ENCODE results near the gene AFTPH.
"Not testable (repeated sequence)": the region's sequence is repeated elsewhere in the genome, so short reads cannot be mapped to it uniquely, and the experiment has no call there.

The AFTPH gene

GRCh38 chr2:64501946-64502345 lies 22.2 kb upstream of the AFTPH start:
- peak; percentile 53 for DNase-seq

DNA sequence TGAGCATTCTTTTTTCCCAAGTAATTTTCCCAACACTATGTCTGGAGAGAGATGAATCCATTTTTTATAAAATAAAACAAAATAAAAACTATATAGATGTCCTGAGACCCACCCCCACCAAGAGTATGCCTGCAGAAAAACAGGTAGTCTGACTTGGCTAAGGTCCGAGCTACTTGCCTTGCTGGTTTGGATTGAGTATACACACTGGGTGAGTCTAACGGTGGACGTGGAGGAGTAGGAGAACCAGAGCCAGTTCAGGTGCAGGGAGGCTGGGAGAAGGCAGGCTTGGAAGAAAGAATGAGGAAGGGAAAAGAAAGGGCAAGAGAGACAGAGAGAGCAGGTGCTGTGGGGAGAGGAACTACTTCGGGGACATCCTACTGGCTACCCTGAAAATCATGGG lies 21.3 kb upstream of the AFTPH start:
- no peak for DNase-seq

GRCh38 chr2:64504774-64505720 lies 19.1 kb upstream of the AFTPH start:
- DNase-seq, result peak; percentile 80

DNA sequence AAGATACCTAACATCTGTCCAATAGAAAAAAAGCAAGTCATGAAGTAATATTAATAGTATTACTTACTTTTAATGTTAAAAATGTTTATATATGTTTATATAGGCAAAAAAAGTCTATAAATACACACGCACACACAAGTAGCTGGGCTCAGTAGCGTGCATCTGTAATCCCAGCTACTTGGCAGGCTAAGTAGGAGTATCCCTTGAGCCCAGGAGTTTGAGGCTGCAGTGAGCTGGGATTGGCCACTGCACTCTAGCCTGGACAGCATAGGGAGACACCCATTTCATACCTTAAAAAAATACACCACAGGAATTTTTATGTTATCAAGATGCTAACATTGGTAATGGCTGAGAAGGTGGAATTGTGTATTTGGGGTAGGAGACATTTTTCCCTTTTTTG lies 17.4 kb upstream of the AFTPH start:
- DNase-seq, result no peak

GRCh38 chr2:64514008-64514407 lies 10.1 kb upstream of the AFTPH start:
- DNase-seq, result peak; percentile 30

- no peak for DNase-seq
Measured at GRCh38 chr2:64515086-64515485, 9.0 kb upstream of the AFTPH start.

GRCh38 chr2:64516651-64517510 lies 7.2 kb upstream of the AFTPH start:
- DNase-seq, result no peak

DNA sequence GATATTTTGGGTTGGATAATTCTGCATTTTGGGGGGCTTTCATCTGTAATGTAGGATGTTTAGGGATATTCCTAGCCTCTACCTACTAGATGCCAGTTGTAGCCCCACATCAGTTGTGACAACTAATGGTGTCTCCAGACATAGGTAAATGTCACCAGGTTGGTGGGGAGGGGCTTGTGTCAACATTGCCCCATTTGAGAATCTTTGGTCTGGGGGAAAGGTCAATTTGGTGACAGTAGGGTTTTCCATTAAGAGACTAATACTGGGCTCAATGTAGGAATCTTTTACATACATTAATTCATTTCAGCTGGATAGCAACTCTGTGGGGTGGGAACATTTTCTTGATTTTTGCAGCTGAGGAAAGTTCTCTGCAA lies 6.6 kb upstream of the AFTPH start:
- DNase-seq, result no peak

DNA sequence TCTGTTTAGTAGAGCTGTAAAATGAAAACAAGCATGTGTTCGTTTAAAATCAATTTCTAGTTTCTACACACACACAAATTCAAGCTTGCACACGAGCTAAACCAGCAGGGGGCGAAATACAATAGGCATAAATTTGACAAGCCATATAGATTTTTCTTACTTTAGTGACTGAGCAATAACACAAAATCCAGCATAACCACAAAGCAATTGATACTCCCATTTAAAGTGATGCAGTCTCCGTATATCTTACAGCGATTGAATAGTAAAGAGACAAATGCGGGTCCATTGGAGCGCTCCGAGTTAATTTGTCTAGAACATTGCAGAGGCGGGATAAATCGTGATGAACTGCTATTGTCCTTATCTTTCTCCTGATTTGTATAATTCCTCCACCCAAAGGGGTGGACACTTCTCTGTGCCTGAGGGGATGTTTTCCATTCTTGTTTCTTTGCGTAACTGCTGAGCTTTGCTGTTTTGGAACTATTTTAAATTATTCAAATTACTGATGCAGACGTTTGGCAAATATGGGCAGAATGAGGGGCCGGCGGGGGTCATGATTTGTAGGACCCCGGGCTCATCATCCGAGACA lies 1.2 kb upstream of the AFTPH start:
- peak; percentile 91 for DNase-seq

DNA sequence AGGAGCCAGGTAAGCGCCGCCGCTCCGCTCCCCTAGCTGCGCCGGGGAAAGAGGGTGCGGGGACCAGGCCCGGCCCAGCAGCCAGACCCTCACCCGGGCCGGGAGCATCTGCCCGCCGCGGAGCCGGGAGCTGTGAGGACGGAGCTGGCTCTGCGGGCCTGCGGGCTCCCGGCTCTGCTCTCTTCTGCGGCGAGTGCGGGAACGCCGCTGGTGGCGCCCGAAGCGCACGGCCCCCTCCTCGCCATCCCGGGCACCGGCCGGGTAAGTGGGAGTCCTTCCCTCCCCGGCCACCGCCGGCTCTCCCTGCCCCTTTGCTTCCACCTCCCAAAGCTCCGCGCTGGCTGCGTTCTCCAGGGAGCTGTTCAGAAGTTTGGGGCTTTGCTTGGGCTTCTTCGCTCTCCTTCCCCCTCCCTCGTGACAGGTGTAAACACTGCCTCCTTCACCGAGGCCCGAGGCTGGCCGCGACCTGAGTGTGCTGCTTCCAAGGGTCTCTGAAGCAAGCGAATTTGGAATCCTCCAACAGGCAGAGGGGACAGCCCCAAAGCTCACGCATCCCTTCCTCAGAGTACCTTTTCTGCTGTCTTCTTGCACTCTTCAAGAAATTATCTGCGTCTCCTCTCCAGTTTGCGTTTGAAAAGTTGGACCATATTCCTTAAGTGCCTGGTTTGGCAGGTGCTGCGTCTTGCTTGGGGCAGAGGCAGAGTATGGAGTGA lies 632 bp downstream of the AFTPH start:
- DNase-seq, result peak; percentile 29

- peak; percentile 86 for DNase-seq
Measured at GRCh38 chr2:64525317-64525613, 1.1 kb downstream of the AFTPH start.

DNA sequence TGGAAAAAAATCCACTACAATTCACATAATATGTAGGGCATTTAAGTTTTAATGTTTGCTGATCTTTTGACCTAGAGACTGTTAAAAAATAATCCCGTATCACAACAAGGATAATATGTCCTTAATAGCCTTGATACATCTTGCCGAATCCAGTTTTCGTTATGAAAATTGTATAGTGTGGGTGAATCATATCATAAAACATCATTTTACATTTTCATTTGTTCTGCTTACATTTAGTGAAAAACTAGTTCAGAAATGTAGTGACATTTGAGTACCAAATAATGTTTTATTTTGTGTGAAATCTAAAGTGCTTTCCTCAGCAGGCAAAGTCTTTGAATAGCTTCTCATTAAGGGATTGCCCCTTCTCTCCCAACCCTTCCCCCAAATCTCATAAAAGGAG lies 1.9 kb downstream of the AFTPH start:
- DNase-seq, result no peak

DNA sequence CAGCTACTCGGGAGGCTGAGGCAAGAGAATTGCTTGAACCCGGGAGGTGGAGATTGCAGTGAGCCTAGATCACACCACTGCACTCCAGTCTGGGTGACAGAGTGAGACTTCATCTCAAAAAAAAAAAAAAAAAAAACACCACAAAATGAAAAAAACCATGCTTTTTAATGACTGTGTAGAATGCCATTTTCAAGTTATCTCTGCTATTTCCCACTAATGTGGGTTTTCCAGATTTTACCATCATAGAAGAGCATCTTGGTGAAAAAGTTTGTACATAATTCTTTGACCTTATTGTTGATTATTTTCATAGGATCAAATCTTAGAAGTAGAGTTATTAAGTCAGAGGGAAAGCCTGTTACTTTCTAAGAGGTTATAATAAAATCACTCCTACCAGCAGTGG lies 6.8 kb downstream of the AFTPH start:
- DNase-seq, result not testable (repeated sequence)

GRCh38 chr2:64532030-64532429 lies 7.9 kb downstream of the AFTPH start:
- DNase-seq, result no peak

GRCh38 chr2:64533882-64534281 lies 9.8 kb downstream of the AFTPH start:
- DNase-seq, result peak; percentile 36

DNA sequence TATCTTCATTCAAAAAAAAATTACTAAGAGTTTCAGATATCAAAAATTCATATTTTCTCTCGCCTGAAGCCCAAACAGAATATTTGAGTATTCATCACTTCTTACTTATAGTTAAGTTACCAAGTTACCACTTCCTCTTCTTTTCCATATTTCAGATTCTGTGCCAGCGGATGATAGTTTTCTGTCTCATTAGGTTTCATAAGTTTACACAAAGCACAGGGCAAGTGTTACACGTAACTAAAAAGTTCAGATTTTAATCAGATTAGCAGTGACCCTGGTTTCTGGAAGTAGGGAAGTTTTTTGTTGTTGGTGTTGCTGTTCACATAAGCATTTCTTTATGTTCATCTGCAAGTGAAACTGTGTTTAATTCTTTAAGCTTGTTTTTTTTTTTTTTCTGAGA lies 10.2 kb downstream of the AFTPH start:
- DNase-seq, result peak; percentile 85

DNA sequence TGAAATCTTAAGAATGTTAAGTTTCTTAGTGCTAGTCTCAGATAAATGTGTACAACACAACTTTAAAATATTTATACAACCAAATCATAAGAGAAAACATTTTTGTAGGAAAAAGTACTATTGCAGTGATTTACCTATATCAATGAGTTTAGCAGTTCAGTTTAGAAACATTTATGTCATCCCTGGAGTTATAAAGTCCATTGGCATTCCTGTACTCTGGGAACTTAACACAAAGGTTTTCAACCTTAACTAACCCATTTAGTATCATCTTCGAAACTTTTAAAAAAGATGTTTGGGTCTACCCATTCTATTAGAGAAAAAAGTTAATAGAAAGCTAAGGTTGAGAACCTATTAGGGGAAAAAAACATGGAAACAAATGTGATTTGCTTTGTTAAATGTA lies 10.9 kb downstream of the AFTPH start:
- DNase-seq, result no peak

DNA sequence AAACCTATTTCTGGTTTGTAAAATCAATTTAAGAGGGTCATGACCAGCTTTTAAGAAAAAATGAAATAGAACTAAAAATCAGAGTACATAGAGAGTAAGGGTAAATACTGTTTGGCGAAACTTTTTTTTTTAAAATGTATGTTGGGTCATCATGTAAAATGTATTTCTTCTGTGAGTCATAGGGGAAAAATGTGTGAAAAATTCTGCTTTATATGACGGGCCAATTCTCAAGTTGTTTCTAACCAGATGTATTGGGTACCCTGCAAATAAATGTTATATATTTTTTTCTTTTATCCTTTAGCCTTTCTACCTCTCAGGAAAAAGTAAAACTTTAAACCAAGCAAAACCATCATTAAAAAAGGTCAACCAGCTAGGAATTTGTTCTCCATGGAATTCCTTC lies 13.9 kb downstream of the AFTPH start:
- DNase-seq, result no peak

DNA sequence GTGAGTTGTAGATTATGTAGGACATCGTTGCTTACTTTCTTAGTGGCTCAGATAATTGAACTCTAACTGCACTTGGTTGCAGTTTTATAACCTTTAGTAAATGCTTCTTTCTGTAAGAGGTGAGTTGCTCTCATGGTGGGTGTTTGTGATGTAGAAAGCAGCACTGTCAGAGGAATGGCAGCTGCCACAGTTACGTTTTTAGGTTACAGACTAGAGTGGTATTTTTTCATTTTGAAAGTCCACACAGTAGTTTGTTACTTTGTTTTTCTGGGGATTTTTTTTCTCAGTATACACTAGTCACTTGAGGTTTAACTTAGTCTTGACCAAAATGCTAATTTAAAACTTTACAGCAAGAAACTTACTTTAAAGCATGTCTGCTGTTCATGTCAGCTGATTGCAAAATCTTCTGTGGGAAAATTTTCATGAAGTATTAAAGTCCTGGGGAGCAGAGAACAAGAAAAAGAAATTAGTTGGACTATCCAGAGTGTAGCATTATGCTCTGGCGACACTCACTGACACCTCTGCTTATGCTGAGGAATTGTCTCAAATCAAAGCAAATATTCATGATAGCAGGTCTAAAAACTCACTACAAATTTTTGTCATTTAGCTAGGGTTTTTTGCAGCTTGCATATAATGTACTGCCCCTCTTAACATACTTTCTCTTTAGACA lies 14.8 kb downstream of the AFTPH start:
- DNase-seq, result peak; percentile 16

GRCh38 chr2:64540615-64541014 lies 16.5 kb downstream of the AFTPH start:
- no peak for DNase-seq

- no peak for DNase-seq
Measured at GRCh38 chr2:64541547-64541946, 17.4 kb downstream of the AFTPH start.
